Right kidney (tissue), 1 donor: ENCODE results near the gene SHISAL1.

Experiments used
- DNase-seq: peaks from one replicate; pipeline ENCODE4 v3.0.0-alpha.2; 2016

The SHISAL1 gene

DNA sequence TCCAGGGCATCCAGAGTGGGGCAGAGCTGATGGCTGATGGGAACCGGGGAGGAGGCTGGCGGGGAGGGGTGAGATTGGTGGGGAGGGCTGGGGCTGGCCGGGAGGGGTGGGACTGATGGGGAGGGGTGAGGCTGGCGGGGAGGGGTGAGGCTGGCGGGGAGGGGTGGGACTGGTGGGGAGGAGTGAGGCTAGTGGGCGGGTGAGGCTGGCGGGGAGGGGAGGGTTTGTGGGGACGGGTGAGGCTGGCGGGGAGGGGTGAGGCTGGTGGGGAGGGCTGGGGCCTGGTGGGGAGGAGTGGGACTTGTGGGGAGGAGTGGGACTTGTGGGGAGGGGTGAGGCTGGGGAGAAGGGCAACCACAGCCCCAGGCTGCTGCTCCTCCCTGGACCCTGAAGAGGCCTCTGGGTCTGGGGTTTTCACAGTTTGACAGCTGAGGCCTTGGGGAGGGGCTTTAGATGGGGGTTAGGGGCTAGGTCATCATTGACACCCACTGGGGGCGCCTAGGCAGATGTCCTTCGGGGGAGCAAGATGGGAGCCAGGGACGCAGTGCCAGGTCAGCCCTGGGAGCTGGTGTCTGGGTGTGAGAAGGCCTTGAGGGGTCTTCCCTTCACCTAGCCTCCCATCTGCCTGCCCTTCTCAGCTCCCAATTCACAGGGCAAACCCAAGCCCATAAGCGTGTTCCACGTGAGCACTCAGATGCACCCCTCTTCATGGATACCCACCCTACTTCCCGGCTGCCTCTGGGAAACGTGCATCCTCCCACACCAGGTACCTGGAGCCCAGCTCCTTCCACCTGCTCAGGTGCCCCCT lies 105.4 kb downstream of the SHISAL1 start:
- DNase-seq = no peak

DNA sequence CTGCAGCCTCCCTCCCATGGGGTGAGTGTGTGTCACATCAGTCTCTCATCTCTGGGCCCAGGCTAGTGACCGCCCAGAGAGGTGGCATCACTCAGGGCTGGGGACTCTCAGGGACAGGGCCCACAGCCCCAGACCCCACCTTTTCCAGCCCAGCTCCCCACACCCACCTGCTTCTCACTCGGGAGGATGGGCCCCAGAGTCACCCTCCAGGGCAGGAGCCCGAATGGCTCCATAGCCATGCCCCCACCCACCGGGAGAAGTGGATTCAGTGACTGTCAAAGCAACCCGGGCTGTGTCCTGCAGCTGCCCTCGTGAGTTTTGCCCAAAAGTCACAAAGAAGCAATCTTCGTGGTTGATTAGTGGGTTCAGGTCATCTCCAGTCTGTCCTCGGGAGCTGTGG lies 106.1 kb downstream of the SHISAL1 start:
- DNase-seq = no peak

DNA sequence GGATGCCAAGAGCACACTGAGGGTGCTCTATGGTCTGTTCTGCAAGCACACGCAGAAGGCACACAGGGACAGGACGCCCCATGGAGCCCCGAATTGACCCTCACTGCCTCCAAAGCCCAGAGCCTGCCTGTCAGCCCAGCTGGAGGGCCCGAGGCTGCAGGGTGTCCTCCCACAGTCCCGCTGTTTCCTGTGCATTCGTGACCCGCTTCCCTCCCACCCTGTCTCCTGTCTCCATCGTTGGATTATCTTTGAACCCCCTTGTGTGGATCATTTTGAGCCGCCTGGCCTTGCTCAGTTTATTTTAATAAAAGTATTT lies 106.5 kb downstream of the SHISAL1 start:
- no peak for DNase-seq

DNA sequence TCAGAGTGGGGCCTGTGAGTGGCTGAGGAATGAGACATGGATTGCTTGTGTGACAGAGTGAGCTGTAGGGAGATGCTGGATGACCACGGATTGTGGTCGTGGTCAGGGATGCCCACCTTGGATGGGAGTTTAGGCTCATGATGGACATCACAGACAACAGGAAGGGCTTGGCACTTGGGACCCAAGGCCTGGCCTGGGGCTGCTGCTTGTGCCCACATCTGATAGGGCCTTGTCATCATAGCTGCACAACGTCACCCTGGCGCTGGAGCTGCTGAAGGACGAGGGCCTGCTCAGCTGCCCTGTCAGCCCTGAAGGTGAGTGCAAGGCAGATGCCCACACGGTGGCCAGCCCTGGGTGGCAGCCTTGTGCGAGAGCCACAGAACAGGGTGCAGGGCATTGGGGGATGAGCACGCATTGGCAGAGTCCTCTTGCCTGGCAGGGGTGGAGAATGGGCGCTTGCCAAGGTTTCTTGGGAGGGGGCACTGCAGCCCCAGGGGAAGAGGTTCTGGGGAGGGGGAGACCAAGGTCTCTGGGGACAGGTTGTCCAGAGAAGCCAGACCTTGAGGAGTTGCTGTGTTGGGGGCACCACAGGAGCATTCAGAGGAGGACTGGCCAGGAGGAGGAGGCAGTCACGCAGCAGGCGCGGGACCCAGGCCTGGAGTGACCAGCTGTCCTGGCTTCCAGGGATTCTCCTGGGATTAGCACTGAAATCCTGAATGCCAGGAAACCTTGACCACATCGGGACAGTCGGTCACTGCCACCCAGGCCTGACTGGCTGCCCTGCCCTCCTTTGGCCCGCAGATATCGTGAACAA lies 107.0 kb downstream of the SHISAL1 start:
- DNase-seq = no peak

DNA sequence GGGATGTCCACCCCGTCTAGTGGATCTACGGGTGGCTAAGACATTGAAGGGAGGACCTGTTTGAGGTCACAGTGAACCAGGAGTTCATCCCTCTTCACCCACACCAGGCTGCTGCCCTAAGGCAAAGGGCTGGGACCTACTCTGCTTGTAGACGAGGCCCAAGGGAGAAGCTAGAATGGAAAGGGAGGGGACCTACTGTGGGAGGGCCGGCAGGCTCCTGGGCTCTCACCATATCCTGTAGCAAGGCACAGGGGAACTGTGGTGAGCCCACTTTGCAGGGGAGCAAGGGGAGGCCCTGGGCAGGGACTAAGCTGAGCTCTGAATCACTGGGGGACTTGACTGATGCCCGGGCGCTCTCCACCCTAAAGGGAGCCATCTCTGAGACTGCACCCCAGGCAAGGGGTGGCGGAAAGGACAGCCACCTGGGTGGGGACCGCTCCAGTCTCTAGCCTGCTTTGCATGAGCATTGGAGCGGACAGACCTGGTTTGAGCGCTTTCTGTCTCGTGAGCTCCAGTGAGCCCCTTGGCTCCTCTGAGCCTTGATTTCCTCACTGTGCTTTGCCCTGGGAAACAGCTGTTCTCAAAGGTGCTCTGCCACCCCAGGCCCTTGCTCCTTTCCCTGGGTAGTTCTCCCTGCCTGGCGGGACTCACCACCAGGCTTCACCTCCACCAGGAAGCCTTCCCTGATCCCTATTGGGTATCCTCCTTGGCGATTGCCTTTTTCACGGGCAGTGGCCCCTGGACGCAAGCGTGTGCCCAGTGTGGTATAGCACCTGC lies 107.8 kb downstream of the SHISAL1 start:
- no peak for DNase-seq

DNA sequence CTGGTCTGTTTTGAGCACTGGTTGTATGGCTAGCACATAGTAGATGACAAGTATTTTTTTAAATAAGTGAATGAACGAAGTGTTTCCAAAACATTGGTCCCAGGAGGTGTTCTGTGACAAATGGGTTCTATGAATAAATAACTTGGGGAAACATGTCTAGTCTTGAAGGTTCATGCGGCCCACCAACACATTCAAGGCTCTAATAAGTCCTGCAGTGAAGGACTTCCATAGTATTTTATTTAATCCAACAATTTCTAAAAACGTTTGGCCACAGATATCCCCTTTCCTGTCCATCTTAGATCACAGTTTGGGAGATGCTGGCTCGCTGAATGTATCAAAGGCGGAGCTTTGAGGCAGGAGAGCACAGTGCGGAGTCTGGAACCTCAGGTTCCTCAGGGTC lies 109.5 kb downstream of the SHISAL1 start:
- no peak for DNase-seq

DNA sequence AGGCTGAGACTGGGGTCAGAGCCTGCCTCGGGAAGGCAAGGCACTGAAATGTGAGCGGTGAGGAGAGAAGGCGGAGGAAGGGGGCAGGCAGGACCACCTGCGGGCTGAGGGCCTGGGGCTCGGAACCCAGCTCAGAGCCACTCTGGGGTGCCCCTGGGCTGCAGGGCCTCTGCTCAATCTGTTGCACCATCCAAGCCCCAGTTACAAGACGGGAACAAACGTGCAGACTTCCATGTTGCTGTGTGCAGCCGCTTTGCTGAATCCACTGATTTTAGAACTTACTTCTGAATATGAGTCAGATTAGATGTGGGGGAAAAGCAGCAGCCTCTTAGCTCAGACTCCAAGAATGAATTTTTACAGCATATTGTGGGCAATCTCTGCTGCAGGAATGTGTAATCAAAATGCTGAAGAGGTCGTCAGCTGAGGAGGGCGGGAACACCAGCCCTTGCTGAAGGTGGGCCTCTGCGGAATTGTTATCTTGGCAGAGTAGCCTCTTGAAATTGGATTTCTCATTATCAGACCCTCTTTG lies 110.4 kb downstream of the SHISAL1 start:
- no peak for DNase-seq

DNA sequence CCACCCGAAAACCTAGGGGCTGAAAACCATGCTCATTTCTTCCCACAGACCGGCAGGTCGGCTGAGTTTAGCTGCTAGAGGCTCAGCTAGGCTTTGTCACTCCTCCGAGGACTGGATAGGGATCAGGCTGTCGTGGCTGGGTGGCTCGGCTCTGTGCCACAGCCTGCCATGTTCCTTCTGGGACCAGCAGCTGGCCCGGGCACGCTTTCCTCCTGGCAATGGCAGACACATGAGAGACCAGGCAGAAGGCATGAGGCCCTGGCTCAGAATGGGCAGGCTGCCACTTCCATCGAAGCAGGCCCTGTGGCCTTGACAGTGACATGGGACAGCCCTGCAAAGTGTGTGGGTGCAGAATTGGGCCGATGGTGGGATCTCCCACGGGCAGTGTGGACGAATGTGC lies 111.1 kb downstream of the SHISAL1 start:
- DNase-seq = no peak

DNA sequence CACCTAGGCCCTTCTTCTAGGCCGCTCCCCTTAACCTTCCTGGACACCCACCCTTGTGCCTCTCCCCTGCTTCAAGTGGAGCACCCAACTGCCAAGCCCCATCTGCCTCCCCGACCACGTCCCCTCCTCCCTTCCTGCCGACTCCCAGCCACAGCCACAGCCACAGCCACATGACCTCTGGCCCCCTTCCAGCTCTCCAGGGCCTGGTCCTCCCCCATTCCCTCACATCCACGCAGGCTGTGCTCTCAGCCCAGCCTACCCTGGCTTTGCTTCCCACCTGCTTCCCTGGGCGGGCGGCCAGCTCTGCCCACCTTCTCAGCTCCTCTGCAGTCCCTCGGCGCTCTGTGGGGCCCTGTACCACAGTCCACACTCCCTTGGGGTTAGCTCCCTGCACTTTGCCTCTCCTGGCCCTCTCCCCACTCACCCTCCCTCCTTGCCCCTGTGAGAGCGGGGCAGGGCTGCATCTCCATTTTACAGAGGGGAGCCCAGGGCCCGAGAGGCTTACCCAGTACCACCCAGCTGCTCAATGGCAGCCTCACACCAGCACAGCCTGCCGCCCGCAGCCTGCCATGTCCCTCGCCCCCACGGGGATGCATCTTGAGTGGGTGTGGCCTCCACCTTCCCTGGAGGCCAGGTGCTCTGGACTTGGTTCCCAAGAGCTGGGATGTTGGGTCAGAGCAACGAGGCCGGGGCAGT lies 111.7 kb downstream of the SHISAL1 start:
- DNase-seq = no peak

DNA sequence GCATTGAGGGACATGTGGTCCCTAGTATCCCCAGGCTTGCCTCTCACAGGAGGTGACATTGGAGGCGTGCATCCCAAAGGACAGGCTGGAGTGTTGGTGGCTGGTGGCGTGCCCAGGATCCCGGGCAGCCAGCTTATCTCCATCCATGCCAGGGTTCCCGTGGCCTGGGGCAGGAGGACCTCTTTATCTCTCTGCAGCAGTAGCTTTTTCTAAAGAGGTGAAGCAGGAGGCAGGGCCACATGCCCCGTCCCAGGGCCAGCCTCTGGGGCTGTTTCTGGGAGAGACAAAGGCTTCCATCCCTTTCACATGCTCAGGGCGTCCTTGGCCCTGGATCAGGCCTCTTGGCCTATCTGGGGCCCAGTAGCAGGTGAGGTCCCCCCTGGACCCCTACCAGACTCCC lies 112.3 kb downstream of the SHISAL1 start:
- DNase-seq = no peak

DNA sequence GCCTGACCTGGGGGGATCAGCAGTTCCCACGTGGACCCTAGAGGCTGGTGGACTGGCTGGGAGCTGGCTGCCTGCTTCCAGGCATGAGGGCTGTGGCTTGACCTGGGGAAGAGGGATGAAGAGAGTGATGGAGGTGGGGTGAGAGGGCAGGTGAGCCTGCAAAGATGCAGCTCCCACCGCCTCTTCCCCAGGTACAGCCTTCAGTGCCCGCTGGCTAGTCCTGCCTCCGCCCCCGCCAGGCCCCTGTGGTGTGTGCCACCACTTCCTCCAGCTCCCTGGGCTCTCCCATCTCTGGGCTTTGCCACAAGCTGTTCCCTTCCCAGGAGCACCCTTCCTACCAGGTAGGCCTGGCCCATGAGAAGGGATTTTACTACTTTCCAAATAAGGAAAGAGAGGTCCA lies 112.9 kb downstream of the SHISAL1 start:
- DNase-seq = no peak

DNA sequence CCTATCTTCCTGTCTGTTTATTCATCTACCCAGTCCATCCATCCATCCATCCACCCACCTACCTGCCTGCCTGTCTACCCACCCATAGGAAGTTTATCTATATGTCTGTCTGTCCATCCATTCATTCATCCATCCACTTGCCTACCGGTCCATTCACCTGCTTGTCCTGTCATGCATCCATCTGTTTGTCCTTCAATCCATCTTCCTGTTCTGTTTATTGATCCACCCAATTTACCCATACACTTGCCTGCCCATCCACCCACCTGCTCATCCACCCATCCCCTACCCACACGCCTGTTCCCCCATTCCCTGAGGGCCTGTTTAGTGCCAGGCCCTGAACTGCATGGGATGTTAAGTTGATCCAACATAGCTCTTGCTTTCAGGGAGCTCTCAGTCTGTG lies 113.6 kb downstream of the SHISAL1 start:
- no peak for DNase-seq

DNA sequence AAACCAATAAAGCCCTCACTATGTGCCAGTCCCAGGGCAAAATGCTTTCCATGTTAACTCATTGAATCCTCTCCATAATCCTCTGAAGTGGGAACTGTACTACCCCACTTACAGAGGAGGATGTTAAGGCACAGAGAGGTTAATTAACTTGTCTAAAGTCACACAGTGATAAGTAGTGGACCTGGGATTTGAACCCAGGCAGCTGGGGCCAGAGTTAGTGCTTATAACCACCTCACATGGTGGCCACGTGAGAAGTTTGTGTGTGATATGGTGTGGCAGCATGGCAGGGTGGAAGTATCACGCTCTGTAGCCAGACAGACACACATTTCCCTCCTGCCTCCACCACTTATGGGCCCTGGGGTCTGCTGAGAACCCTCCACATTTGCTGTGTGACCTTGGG lies 115.5 kb downstream of the SHISAL1 start:
- DNase-seq = no peak

DNA sequence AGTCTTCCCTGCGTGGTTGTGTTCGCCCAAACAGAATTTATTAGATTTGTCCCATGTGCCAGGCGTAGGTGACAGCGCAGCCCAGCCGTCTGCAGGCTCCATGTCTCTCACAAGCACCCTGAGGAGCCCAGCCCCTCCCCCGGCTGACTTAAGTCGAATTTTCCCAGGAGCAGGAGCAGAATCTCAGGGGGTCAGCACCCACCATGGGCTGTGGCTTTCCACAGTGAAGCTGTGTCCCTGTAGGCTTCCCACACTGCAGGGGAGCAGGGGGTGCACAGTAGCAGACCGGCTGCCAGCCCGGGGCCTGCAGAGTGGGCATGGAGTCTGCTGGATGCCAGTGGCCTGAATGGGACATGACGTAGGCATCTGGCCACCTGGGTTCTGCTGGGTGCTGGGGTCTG lies 116.0 kb downstream of the SHISAL1 start:
- no peak for DNase-seq

DNA sequence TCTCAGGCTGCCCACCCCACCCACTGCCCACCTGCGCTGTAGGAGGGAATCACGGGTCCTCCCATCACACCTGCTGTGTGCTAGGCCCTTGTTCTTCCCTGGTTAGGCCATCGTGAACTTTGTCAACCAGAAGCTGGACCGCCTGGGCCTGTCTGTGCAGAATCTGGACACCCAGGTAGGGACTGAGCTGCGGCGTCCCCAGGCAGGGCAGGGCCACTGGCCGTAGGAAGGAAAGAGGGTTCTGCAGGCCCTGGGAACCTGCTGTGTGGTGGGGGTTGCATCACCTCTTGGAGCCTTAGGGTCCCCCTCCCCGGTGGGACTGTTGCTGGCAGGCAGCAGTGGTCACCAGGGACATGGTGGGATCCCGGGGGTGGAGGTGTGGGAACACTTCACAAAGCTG lies 116.5 kb downstream of the SHISAL1 start:
- DNase-seq = no peak

DNA sequence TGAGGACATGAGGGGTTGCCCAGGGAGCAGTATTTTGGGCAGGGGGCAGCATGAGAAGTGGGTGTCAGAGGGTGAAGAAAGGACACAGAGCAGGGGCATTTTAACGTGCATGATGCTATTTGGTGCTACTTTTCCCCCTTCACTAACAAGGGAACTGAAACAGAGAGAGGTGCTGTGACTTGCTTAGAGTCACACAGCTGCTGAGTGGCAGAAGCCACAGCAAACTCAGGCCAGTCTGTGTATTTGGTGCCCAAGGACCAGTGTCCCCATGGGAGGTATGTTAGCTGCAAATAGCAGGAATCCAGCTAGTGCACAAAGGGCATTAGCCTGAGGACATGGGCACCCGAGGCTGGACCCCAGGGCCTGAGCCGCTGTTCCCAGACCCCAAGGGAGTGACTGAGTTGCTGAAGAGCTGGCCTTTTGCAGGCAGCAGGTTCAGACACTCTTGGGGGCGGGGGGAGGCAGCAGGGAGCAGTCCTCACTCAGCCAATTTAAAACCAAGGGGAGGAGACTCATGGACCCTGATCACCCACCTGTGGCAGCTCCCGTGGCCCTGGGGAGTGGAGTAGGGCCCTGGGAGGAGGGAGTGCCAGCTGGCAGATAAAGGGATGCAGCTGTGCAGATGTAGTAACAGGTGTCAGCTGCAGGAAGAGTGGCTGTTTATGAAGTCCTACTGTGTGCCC lies 117.4 kb downstream of the SHISAL1 start:
- no peak for DNase-seq

DNA sequence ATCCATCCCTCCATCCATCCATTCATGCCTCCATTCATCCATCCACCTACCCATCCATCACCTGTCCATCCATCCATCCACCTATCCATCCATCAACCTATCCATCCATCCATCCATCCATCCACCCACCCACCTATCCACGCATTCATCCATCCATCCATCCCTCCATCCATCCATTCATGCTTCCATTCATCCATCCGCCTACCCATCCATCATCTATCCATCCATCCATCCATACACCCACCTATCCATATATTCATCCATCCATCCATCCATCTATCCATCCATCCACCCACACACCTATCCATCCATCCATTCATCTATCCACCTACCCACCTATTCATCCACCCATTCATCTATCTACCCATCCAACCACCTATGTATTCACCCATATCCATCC lies 118.2 kb downstream of the SHISAL1 start:
- no peak for DNase-seq
